ENCODE measurements around the gene RBM20.

Gene RBM20

GRCh38 chr10:110815354-110816004 lies 171.3 kb downstream of the RBM20 start:
- H3K4me3 ChIP-seq (ENCODE audit: low read length) = no peak overlapping the region
- no peak overlapping the region for H2AFZ ChIP-seq (ENCODE audit: low read depth, low read length)
- no peaks in the 10 kb centered on the region for H3K4me1 ChIP-seq (ENCODE audit: insufficient read depth, low read length)
- H3K36me3 ChIP-seq (ENCODE audit: insufficient read depth, low read length) = no peaks in the 10 kb centered on the region
- H3K27me3 ChIP-seq (ENCODE audit: insufficient read depth, low read length) = no peaks in the 10 kb centered on the region
- no peaks in the 10 kb centered on the region for H3K9me3 ChIP-seq (ENCODE audit: low read length)

- H2AFZ ChIP-seq (ENCODE audit: low read depth, low read length) = no peak overlapping the region
- no peaks in the 10 kb centered on the region for H3K27me3 ChIP-seq (ENCODE audit: insufficient read depth, low read length)
- no peaks in the 10 kb centered on the region for H3K9me3 ChIP-seq (ENCODE audit: low read length)
- H3K36me3 ChIP-seq (ENCODE audit: insufficient read depth, low read length) = no peaks in the 10 kb centered on the region
- H3K4me1 ChIP-seq (ENCODE audit: insufficient read depth, low read length) = peaks cover 8% of the 10 kb centered on the region
- H3K4me3 ChIP-seq (ENCODE audit: low read length) = no peak overlapping the region
Observed at GRCh38 chr10:110817614-110818013, 173.5 kb downstream of the RBM20 start.

- no peaks in the 10 kb centered on the region for H3K9me3 ChIP-seq (ENCODE audit: low read length)
- H2AFZ ChIP-seq (ENCODE audit: low read depth, low read length) = no peak overlapping the region
- no peak overlapping the region for H3K4me3 ChIP-seq (ENCODE audit: low read length)
- no peaks in the 10 kb centered on the region for H3K27me3 ChIP-seq (ENCODE audit: insufficient read depth, low read length)
- peaks cover 18% of the 10 kb centered on the region for H3K4me1 ChIP-seq (ENCODE audit: insufficient read depth, low read length)
- H3K36me3 ChIP-seq (ENCODE audit: insufficient read depth, low read length) = no peaks in the 10 kb centered on the region
Observed at GRCh38 chr10:110818311-110819256, 174.4 kb downstream of the RBM20 start.

- Histone ChIP-seq H3K4me3 (ENCODE audit: low read length) (no peak overlapping the region), H2AFZ (ENCODE audit: low read depth, low read length) (no peak overlapping the region), H3K9me3 (ENCODE audit: low read length) (no peaks in the 10 kb centered on the region), H3K4me1 (ENCODE audit: insufficient read depth, low read length) (peaks cover 34% of the 10 kb centered on the region), H3K36me3 (ENCODE audit: insufficient read depth, low read length) (no peaks in the 10 kb centered on the region), H3K27me3 (ENCODE audit: insufficient read depth, low read length) (no peaks in the 10 kb centered on the region)
Observed at GRCh38 chr10:110820321-110820814, 176.2 kb downstream of the RBM20 start.

- H2AFZ ChIP-seq (ENCODE audit: low read depth, low read length) = no peak overlapping the region
- no peaks in the 10 kb centered on the region for H3K27me3 ChIP-seq (ENCODE audit: insufficient read depth, low read length)
- peaks cover 39% of the 10 kb centered on the region for H3K4me1 ChIP-seq (ENCODE audit: insufficient read depth, low read length)
- H3K9me3 ChIP-seq (ENCODE audit: low read length) = no peaks in the 10 kb centered on the region
- no peaks in the 10 kb centered on the region for H3K36me3 ChIP-seq (ENCODE audit: insufficient read depth, low read length)
- H3K4me3 ChIP-seq (ENCODE audit: low read length) = no peak overlapping the region
Observed at GRCh38 chr10:110821508-110821907, 177.4 kb downstream of the RBM20 start.

- no peak overlapping the region for H3K4me3 ChIP-seq (ENCODE audit: low read length)
- H3K9me3 ChIP-seq (ENCODE audit: low read length) = no peaks in the 10 kb centered on the region
- no peaks in the 10 kb centered on the region for H3K36me3 ChIP-seq (ENCODE audit: insufficient read depth, low read length)
- H3K27me3 ChIP-seq (ENCODE audit: insufficient read depth, low read length) = no peaks in the 10 kb centered on the region
- peak overlapping the region; percentile 3 for H2AFZ ChIP-seq (ENCODE audit: low read depth, low read length)
- peaks cover 39% of the 10 kb centered on the region for H3K4me1 ChIP-seq (ENCODE audit: insufficient read depth, low read length)
Observed at GRCh38 chr10:110822035-110822711, 178.0 kb downstream of the RBM20 start.

GRCh38 chr10:110822712-110823311 lies 178.7 kb downstream of the RBM20 start:
- peaks cover 40% of the 10 kb centered on the region for H3K4me1 ChIP-seq (ENCODE audit: insufficient read depth, low read length)
- H3K4me3 ChIP-seq (ENCODE audit: low read length) = peak overlapping the region; percentile 5
- H3K27me3 ChIP-seq (ENCODE audit: insufficient read depth, low read length) = no peaks in the 10 kb centered on the region
- H2AFZ ChIP-seq (ENCODE audit: low read depth, low read length) = peak overlapping the region; percentile 3
- H3K9me3 ChIP-seq (ENCODE audit: low read length) = no peaks in the 10 kb centered on the region
- no peaks in the 10 kb centered on the region for H3K36me3 ChIP-seq (ENCODE audit: insufficient read depth, low read length)

- Histone ChIP-seq H3K4me1 (ENCODE audit: insufficient read depth, low read length) (peaks cover 47% of the 10 kb centered on the region), H3K9me3 (ENCODE audit: low read length) (no peaks in the 10 kb centered on the region), H3K4me3 (ENCODE audit: low read length) (no peak overlapping the region), H3K36me3 (ENCODE audit: insufficient read depth, low read length) (no peaks in the 10 kb centered on the region), H3K27me3 (ENCODE audit: insufficient read depth, low read length) (no peaks in the 10 kb centered on the region), H2AFZ (ENCODE audit: low read depth, low read length) (no peak overlapping the region)
Observed at GRCh38 chr10:110824152-110824441, 180.0 kb downstream of the RBM20 start.

- peaks cover 52% of the 10 kb centered on the region for H3K4me1 ChIP-seq (ENCODE audit: insufficient read depth, low read length)
Observed at GRCh38 chr10:110824660-110825059, 180.5 kb downstream of the RBM20 start.

GRCh38 chr10:110825508-110825907 lies 181.4 kb downstream of the RBM20 start:
- H3K36me3 ChIP-seq (ENCODE audit: insufficient read depth, low read length) = no peaks in the 10 kb centered on the region
- H3K27me3 ChIP-seq (ENCODE audit: insufficient read depth, low read length) = no peaks in the 10 kb centered on the region
- H3K9me3 ChIP-seq (ENCODE audit: low read length) = no peaks in the 10 kb centered on the region
- no peak overlapping the region for H3K4me3 ChIP-seq (ENCODE audit: low read length)
- H3K4me1 ChIP-seq (ENCODE audit: insufficient read depth, low read length) = peaks cover 52% of the 10 kb centered on the region
- H2AFZ ChIP-seq (ENCODE audit: low read depth, low read length) = no peak overlapping the region

More at GRCh38 chr10:110824660-110825059, 180.5 kb downstream of the RBM20 start:
- Histone ChIP-seq H3K4me3 (ENCODE audit: low read length) (no peak overlapping the region), H3K36me3 (ENCODE audit: insufficient read depth, low read length) (no peaks in the 10 kb centered on the region), H2AFZ (ENCODE audit: low read depth, low read length) (no peak overlapping the region), H3K9me3 (ENCODE audit: low read length) (no peaks in the 10 kb centered on the region), H3K27me3 (ENCODE audit: insufficient read depth, low read length) (no peaks in the 10 kb centered on the region)

GRCh38 chr10:110827410-110827809 lies 183.3 kb downstream of the RBM20 start:
- Histone ChIP-seq H3K36me3 (ENCODE audit: insufficient read depth, low read length) (no peaks in the 10 kb centered on the region), H3K27me3 (ENCODE audit: insufficient read depth, low read length) (no peaks in the 10 kb centered on the region), H2AFZ (ENCODE audit: low read depth, low read length) (no peak overlapping the region), H3K4me3 (ENCODE audit: low read length) (no peak overlapping the region), H3K4me1 (ENCODE audit: insufficient read depth, low read length) (peaks cover 46% of the 10 kb centered on the region), H3K9me3 (ENCODE audit: low read length) (no peaks in the 10 kb centered on the region)

- Histone ChIP-seq H3K9me3 (ENCODE audit: low read length) (no peaks in the 10 kb centered on the region), H3K27me3 (ENCODE audit: insufficient read depth, low read length) (no peaks in the 10 kb centered on the region), H2AFZ (ENCODE audit: low read depth, low read length) (no peak overlapping the region), H3K4me1 (ENCODE audit: insufficient read depth, low read length) (peaks cover 41% of the 10 kb centered on the region), H3K4me3 (ENCODE audit: low read length) (no peak overlapping the region), H3K36me3 (ENCODE audit: insufficient read depth, low read length) (no peaks in the 10 kb centered on the region)
Observed at GRCh38 chr10:110827875-110828274, 183.7 kb downstream of the RBM20 start.

GRCh38 chr10:110828525-110828924 lies 184.4 kb downstream of the RBM20 start:
- no peak overlapping the region for H3K4me3 ChIP-seq (ENCODE audit: low read length)
- H3K9me3 ChIP-seq (ENCODE audit: low read length) = no peaks in the 10 kb centered on the region
- peaks cover 40% of the 10 kb centered on the region for H3K4me1 ChIP-seq (ENCODE audit: insufficient read depth, low read length)
- no peak overlapping the region for H2AFZ ChIP-seq (ENCODE audit: low read depth, low read length)
- H3K27me3 ChIP-seq (ENCODE audit: insufficient read depth, low read length) = no peaks in the 10 kb centered on the region
- H3K36me3 ChIP-seq (ENCODE audit: insufficient read depth, low read length) = no peaks in the 10 kb centered on the region

Data from neuron (in vitro differentiated cells).